CD4-positive, alpha-beta T cell treated with Interleukin-6 at 100 ng/mL for 8 hours (primary cell): ENCODE results near the gene DUXB.

Experiments used
- DNase-seq: peaks from one replicate; pipeline ENCODE4 v3.0.0-alpha.2; 2020; ENCODE audit warnings: mixed read lengths, low spot score

Gene DUXB

GRCh38 chr16:75660321-75660720, 40.9 kb downstream of the DUXB start:
- no peak for DNase-seq

- no peak for DNase-seq
These were observed 43.1 kb downstream of the DUXB start for GRCh38 chr16:75658175-75658574.

GRCh38 chr16:75653922-75654321, 47.3 kb downstream of the DUXB start:
- DNase-seq = no peak

DNA sequence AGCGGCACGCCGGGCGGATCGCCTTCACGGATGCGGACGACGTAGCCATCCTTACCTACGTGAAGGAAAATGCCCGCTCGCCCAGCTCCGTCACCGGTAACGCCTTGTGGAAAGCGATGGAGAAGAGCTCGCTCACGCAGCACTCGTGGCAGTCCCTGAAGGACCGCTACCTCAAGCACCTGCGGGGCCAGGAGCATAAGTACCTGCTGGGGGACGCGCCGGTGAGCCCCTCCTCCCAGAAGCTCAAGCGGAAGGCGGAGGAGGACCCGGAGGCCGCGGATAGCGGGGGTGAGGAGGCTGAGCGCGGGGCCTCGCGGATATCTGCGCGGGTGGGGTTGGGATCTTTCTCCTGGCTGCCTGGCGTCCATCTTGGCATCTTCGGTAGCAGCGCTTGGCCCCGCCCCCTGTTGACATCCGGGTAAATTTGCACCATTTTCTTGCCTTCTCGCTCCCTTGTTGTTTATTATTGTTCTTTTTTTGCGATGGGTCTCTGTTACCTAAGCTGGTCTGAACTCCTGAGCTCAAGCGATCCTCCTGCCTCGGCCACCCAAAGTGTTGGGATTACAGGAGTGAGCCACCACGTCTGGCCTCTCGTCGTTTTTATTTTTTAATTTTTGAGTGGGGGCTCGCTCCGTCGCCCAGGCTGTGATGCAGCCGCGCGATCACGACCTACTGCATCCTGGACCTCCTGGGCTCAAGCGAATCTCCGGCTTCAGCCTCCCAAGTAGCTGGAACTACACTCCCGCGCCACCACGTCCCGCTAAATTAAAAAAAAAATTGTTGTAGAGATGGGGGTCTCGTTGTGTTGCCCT, 52.8 kb downstream of the DUXB start:
- DNase-seq = peak; percentile 81

GRCh38 chr16:75647492-75648264, 53.6 kb downstream of the DUXB start, which contains the start of the genes KARS1 and TERF2IP:
KARS1 (minus strand) TSS chr16:75647665; CDS start chr16:75647639, 26 bp downstream.
TERF2IP (plus strand) TSS chr16:75647773; CDS start chr16:75647883, 110 bp downstream.
- DNase-seq = peak; percentile 94

DNA sequence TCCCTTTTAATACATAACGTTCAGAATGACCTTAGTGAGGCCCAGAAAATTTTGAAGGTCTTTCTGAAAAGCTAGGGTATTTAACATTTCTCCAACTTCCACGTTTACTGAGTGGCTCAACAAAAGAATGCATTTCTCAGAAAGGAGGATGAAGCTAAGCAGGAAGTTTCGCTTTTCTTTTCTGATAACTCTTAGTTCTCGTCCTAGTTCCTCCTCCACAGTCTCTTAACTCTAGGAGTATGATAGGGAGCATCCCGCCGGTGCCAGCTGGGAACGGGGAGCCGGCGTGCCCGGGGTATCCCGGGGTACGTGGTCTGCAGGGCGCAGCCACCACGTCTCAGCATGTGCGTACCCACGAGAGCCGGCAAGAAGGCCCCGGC, 54.2 kb downstream of the DUXB start:
- DNase-seq = no peak

DNA sequence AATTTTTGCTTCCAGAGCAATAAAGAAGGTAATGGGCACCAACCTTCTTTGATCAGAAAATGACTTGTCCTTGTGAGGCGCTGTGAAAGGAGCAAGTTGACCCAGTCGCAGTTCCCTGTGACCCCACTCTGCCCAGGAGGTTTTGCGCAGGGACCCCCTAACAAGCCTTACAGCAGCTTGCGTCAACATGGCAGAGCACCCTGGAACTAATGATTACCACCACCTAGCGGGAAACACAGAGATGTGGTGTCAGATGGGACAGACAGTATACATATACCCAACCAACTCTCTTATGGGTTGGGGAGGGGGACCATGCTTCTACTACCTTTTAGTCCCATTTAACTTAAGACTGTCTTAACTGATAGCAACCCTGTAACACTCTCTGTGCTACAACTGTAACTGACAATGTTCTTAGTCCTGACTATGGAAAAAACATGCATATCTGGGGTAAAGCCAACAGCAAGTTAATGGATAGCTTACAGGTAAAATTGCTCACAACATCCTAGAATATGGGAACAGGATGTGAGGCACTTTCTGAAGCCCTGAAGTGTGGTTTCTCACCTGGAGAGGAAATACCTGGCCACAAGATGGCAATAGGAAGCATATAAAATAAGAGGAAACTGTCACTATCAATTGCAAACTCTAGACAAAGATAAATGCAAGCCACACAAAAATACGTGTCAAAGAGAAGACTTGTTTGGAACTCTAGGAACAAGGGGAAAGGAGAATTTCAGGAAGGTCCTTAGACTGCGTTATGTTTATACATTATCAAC, 56.8 kb downstream of the DUXB start:
- peak; percentile 33 for DNase-seq
